ENCODE data around the gene CASR.

Gene CASR

DNA sequence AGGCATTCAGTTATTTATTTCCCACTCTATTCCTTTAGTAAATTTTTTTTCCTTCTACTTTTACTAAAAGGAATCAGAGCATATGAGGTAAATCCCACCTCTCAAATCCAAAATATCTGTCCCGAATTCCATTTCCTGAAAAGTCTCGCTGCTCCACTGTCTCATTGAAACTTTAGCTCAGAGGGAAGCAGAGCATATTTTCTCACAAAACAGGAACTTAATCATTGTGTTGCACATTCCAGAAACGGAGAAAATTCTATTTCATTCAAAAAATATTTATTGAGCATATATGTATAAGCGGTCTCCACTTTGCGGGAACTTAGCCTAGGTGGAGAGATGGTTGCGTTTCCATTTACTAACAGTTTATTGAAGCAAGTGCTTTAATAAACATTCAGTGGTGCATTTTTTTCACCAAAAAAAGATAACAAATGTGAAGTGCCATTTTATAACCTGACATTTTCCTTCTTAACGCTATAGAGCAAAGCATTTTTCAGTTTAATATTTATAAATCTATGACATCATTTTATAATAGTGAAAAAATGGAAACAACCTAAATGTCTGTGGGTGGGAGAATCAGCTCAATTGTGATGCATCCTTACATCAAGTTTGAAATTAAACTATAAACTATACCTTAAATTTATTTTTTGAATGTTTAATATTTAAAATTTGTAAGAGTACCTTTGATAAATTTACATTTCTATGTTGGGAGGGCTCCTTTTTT is 74.3 kb downstream of the CASR start:
- DNase-seq (ENCODE audit: low read depth) = no peak

DNA sequence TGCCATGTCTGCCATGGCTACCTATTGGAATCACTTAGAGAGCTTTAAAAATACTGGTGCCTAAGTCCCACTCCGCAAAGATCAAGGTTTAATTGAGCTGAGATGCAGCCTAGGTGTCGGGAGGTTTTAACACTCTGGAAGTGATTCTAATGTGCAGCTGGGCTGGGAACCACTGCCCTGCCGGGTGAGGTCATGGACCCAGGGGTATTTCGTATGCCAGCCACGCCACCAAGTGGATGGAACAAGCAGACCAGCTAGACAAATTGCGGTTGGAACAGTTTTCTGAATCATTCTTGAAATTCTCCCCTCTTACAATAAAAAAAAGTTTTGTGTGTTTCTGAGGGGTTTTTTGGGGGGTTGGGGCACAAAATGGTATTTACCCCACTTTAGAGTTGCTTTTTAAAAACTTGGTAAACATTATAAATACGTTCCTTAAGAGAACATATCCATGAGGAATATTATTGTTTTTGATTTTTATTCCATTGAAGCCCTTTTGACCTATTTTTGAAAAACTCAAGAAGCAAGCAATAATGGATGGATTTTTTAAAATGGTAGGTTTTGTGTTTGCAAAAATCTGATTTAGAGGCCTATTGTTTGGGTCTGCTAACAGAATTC is 75.4 kb downstream of the CASR start:
- peak; percentile 14 for DNase-seq (ENCODE audit: low read depth)

DNA sequence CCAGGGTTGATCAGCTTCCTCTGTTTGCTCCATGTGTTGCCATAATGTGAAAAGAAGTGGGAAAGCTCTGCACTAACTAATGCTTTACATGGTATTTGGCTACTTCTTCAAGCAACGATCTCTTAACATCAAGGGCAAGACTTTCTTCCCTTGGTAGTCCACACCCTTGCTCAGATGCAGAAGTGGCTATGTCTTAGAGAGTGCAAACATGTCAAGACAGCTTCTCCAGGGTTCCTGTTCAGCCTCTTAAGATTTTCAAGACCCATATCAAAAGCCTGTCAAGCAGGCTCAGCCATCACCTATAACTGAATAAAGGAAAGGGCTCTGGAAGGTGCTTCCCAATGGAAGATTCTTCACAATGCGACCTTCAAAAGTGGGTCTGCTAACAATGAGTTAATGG is 76.7 kb downstream of the CASR start:
- no peak for DNase-seq (ENCODE audit: low read depth)

DNA sequence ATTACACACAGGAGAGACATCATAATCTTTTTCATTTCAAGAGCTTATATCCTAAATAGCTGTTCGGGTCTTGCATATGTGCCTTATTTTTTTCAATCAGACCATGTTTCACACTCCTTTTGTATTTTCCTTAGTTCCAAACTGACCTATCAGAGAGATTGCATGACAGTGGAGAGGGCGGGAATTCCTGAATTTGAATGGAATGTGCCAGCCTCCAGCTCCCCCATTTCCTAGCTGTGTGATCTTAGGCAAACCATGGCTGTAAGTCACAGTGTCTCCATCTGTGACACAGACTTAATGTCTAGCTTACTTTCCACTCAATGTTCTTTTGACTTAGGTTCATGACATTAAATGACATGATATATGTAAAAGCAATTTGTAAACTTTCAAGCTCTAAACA is 79.6 kb downstream of the CASR start:
- no peak for DNase-seq (ENCODE audit: low read depth)

DNA sequence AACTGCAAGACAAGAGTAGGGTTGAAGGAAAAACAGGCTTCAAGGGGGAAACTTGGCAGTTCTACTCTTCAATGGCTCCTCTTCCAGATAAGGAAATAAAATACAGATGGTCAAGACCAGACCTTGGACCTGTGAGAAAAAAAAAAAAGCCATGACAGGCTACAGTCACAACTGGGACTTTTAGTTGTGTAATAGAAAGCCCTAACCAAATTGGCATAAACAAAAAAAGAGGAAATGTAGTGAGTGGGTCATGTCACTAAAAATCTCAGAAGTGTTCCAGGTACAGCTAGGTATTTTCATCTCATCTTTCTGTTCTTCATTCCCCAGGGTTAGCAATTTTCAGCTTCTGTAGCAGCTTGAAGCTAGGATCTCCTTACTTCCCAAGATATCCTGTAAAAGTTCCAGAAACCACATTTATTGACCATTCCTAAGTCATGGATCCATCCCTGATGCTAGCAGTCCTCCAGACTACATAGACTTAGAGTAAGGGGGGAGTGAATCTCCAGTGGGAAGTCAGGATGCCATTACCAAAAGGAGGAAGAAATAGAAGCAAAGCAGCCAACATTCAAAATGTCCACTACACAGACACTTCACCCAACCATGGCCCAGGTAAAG is 80.6 kb downstream of the CASR start:
- DNase-seq (ENCODE audit: low read depth) = no peak

DNA sequence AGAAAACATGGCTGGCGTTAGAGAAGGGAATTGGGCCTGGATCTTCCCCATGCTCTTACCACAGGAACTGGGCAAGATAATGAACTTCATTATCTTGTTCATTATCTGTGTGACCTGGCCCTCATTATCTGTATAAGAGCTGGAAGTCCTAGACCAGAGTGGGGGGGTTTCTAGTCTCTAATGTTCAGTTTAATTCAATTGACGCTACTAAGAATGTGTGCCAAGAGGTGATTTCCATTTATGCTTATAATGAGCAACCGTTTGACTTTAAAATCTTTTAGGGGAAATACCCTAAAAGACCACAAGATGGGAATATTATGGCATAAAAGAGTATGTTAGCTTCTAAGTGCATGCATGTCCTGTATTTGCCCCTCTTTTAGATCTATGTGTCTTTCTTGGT is 82.5 kb downstream of the CASR start:
- DNase-seq (ENCODE audit: low read depth) = no peak

DNA sequence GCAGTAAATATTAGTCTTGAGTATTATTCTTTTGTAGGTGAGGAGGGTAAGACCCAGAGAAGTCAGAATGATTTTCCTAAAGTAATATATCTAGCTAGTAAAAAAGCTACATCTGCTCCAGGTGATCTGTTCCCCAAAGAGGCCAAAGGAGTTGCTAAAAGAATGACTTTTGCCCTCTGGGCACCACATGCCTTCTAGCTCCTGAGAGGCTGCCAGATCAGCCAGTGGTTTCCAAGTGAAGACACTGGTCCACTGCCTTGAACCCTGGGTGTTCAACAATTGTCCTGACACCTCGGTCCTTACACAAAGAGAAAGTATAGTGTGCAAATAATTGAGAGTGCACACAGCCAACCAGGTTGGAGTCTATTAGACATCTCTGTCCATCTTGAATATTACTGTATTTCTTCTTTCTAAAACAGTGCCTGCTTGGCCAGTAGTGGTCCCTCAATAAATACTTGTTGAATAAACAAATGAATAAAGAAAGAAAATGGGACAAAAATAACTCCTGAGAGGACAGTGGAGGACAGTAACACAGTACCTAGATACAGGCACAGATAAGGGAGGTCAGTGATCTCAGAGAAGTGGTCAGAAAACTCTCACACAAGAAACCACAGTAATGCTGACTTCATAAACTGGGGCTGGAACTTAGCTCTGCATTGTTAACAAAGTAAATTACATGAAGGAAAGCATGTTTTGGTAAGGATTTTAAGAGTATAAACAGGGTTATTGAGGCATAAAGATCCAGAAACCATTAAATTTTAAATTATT is 85.0 kb downstream of the CASR start:
- no peak for DNase-seq (ENCODE audit: low read depth)

DNA sequence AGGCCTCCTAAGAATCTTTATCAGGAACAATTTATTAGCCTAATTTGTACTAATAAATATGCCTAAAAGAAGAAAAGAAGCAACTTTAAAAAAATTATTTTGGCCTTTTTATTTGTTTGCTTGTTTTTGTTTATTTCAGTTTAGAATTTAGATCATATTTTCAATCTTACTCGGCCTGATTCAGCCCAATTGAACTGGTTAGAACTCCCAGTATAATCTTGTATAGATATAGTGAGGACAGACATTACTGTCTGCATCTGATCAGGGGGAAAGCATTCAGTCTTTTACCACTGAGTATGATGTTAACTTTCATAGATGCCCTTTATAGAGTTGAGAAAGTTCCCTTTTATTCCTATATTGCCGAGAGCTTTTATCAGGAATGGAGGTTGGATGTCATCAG is 85.6 kb downstream of the CASR start:
- DNase-seq (ENCODE audit: low read depth) = no peak

DNA sequence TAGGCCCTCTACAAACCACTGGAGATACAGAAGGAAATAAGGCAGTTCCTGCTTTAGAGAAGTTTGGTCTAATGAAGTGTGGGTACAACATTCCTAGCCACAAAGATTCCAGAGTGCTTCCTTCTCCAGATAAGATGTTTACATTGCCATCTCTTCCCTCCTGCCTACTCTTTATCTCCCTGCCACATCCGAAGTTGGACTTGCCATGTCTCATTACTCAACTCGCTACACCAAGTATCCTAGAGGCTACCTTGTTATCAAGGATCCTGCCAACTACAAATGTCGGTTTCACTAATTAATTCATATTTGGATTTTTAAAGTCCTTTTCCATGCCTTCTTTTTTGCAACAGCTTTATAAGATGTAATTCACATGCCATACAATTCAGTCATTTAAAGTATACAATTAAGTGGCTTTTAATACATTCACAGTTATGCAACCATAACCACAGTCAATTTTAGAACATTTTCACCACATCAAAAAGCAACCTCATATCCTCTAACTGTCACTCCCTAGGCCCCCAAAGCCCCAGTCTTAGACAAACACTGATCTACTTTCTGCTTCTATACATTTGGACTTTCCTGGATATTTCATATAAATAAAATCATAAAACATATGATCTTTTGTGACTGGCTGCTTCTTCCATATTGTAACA is 87.9 kb downstream of the CASR start:
- DNase-seq (ENCODE audit: low read depth) = no peak

DNA sequence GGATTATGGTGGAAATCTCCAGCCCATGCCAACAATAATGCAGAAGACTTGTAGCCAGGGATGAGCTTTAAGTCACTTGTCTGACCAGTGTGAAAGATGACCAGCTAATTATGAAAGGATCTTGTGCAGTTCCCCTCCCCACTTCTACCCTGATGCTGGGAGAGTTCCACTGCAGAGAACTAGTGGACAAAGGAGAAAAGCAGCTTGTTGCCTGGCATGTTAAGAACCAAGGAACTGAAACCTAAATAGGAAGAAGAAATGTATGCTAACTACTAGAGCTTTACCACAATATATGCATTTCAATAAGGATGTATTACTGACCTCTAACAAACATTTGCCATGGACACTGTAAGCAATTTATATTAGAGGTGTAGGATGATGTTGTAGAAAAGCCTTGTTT is 89.4 kb downstream of the CASR start:
- DNase-seq (ENCODE audit: low read depth) = no peak

DNA sequence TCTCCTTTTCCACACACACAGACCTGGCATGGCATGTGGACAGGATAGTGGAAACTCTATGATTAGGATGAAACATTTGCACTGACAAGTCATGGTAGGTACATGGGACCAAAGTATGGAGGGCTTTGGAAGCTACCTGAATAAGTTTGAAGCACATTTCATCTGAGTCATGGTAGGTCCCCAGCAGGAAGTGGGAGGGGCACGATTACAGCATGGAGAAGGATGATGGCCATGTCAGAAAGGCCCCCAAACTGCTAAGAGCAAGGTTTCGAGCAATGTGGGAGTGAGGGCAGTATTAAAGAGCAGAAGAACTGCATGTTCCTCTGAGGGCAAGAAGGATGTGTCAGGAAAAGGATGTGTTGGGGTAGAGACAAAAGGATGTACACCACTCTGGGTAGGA is 90.0 kb downstream of the CASR start:
- DNase-seq (ENCODE audit: low read depth) = no peak

DNA sequence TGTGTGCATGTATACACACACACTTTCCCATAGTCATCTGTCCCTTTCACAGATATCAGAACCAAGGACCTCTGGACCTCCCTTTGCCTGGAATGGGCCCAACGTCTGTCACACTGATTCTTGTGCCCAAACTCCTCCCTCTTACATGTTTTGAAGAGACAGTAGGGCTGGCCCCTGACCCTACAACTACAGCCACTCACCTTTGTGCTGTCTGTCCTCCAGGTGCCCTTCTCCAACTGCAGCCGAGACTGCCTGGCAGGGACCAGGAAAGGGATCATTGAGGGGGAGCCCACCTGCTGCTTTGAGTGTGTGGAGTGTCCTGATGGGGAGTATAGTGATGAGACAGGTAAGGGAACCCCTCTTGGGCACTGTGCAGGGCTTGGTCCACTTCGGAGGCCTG is 98.4 kb downstream of the CASR start:
- DNase-seq (ENCODE audit: low read depth) = no peak

DNA sequence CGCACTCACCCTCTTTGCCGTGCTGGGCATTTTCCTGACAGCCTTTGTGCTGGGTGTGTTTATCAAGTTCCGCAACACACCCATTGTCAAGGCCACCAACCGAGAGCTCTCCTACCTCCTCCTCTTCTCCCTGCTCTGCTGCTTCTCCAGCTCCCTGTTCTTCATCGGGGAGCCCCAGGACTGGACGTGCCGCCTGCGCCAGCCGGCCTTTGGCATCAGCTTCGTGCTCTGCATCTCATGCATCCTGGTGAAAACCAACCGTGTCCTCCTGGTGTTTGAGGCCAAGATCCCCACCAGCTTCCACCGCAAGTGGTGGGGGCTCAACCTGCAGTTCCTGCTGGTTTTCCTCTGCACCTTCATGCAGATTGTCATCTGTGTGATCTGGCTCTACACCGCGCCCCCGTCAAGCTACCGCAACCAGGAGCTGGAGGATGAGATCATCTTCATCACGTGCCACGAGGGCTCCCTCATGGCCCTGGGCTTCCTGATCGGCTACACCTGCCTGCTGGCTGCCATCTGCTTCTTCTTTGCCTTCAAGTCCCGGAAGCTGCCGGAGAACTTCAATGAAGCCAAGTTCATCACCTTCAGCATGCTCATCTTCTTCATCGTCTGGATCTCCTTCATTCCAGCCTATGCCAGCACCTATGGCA is 100.5 kb downstream of the CASR start:
- no peak for DNase-seq (ENCODE audit: low read depth)

DNA sequence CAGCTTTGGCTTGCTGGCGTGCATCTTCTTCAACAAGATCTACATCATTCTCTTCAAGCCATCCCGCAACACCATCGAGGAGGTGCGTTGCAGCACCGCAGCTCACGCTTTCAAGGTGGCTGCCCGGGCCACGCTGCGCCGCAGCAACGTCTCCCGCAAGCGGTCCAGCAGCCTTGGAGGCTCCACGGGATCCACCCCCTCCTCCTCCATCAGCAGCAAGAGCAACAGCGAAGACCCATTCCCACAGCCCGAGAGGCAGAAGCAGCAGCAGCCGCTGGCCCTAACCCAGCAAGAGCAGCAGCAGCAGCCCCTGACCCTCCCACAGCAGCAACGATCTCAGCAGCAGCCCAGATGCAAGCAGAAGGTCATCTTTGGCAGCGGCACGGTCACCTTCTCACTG is 101.0 kb downstream of the CASR start:
- DNase-seq (ENCODE audit: low read depth) = no peak

DNA sequence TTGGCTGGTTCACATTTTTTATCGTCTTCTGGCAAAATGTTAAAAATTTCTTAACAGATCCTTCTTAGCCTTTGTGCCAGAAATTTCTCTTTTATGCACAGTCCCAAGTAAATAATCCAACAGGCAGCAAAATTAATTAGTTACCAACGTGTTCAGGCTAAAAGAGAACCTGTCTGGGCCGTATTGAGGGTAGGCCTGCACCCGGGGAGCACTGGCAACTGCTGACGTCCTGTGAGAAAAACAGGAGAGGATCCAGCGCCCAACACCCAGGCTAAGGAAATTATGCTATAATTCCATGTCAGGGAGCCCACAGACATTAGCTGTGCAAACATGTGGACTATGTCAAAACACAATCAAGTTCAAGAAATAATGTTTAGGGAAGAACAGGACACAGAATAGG is 110.9 kb downstream of the CASR start:
- DNase-seq (ENCODE audit: low read depth) = no peak

DNA sequence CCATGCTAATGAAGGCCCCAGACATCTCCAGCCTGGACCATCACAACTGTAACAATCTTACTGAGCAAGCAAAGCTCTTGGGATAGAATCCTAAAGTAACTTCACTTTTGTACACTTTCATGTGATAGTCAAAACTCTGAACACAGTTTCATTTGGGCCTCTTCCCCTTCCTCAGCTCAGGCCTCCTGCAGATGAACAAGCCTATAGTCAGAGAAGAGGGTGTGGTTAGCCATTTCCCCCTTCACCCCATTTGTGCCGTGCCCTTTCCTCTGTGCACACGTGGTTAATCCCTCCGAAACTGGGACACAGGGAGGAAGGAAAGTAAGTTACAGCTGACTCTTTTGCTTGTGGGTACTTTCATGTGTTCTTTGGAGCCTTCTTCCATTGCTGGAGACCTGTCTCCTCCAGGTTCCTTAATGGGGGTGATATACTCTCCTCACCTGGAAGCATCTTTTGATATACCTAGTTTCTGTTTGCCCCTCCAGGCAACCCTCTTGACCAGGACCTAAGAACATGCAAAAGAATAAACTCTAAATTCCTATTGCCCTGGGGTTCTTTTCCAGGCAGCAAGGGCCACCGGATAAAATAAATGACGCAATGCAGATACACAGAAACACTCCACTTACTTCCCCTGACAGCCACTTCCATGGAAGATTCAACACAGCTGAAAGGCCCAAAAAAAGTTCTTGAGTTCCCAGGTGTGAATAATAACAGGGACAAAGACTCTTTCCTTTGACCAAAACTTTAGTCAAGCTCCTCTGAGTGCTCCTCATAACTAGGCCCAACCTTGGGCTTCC is 112.0 kb downstream of the CASR start:
- DNase-seq (ENCODE audit: low read depth) = no peak

DNA sequence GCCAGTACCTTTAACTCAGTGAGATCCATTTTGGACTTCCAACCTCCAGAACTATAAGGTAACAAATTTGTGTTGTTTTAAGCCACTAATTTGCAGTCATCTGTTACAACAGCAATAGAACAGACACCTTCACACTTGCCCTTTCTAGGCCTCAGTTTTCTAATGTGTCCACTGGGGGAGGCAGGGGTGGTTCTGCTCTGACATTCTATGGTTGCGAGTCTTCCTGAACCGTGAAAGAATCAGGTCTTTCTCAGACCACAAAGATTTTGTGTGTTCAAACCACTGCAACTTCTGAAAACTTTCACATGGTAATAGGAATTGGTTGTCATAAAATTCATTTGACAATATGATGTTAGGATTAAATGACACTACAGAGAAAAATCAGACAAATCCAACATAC is 114.8 kb downstream of the CASR start:
- DNase-seq (ENCODE audit: low read depth) = no peak

DNA sequence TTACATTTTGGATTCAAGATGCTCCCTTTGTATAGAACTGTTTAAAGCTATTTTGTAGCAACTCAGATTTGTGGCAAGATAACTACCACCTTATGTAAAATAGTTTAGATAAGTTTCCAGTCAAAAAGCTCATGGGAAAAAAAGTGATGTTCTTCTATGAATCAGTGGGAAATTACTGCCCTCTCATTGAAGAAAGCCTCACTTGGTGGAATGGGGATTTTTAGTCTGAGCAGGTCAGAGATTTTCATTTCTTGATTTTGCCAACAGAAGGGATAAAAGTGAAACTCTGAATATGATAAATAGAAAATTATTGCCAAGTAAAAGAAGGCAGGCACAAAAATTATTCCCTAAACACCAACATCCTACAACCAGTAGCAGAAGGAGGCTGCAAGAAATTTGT is 115.7 kb downstream of the CASR start:
- DNase-seq (ENCODE audit: low read depth) = no peak

DNA sequence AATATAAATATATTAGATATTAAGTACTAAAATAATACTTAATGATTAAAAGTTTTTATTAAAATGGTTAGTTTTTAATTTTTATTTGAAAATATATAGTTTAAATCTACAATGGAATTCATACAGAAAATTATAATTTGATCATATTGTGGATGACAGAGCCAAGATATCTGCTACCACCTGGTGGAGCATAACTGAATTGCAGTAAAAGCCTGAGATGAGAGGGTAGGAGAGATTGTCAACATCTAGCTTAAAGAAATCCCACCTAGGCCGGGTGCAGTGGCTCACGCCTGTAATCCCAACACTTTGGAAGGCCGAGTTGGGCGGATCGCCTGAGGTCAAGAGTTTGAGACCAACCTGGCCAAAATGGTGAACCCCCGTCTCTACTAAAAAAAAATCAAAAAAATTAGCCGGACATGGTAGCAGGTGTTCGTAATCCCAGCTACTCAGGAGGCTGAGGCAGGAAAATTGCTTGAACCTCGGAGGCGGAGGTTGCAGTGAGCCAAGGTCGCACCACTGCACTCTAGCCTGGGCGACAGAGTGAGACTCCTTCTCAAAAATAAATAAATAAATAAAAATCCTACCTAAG is 116.5 kb downstream of the CASR start:
- DNase-seq (ENCODE audit: low read depth) = no peak

DNA sequence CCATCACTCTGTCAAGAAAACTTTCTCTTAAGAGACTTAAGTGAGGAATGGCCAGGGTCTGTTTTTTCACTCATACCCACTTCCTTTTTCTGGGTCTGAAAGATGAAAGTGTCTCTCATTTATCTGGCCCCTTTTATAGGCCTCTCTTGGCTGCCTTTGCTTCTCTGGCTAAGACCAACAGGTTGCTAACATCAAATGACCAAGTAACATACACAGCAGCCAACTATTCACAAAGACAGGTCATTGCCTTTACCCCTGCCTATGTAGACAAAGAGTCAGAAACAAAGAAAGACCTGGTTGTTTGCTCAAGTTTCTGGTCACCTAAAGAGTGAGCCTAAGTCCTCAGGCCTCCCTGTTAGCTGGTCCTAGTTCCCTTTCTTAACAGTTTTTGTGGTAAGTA is 117.6 kb downstream of the CASR start:
- DNase-seq (ENCODE audit: low read depth) = no peak
